GM19468 (cell line): ENCODE results near the gene MYMK.

ENCODE experiments used
- ATAC-seq: cut with Tn5 transposase; IDR thresholded peaks from one replicate; pipeline ENCODE4 v1.9.1; 2021; ENCODE audit warnings: mild to moderate bottlenecking, moderate library complexity, moderate number of reproducible peaks; ENCODE audit not compliant: unreplicated experiment; ENCODE audit errors: extremely low read depth

The MYMK gene

GRCh38 chr9:133536080-133536479, 11.3 kb upstream of the MYMK start:
- ATAC-seq, result no peak

DNA sequence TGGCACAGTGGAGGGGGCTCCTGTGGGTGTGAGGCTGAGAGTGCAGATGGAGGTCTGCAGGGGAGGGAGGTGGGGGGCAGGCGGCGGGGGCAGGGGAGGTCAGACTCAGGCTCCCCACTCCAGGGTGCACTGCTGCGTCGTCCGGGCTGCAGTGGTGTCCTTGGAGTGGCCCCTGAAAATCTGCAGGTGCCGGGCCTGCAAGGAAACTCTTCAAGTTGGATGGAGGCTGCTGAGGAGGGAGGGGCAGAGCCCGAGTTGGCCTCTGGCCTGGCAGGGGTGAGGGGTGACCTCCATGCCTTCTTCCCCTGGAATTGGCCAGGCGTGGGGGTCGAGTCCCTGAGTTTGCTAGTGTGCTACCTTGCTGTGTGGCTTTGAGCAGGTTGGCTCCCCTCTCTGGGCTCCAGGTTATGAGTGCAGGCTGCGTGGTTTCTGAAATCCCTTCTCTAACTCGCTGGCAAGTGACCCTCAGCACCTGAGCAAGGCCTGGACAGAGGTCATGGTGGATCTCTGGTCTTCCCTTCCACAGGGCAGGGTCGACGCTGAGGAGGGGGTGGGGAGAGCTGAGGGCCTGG, 10.6 kb upstream of the MYMK start:
- ATAC-seq, result no peak

GRCh38 chr9:133534346-133535291, 9.9 kb upstream of the MYMK start, which contains the start of gene ADAMTSL2:
ADAMTSL2 (plus strand) TSS chr9:133534704; CDS start chr9:133536713, 2,009 bp downstream.
- ATAC-seq, result no peak

GRCh38 chr9:133533857-133534256, 9.1 kb upstream of the MYMK start:
- no peak for ATAC-seq

- no peak for ATAC-seq
These were observed 8.3 kb upstream of the MYMK start for GRCh38 chr9:133532937-133533668.

DNA sequence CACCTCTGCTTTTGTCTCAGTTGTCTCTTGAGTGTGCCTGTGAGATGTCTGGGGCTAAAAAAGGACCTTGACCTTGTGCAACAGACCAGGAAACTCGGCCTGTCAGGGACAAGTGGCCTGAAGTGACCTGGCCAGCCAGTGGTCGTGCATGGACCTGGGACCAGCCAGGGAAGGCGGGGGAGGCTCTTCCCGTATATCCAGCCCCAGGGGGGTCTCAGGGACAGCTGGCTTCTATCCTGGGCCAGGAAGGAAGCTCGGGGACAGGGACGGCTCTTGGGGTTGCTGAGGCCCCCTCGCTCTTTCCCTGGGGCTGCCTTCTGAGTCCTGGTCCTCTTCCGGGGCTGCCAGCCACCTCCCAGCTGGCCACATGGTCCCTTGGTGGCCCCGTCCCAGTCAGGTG, 6.5 kb upstream of the MYMK start:
- no peak for ATAC-seq

GRCh38 chr9:133529874-133530273, 5.1 kb upstream of the MYMK start:
- ATAC-seq, result no peak

DNA sequence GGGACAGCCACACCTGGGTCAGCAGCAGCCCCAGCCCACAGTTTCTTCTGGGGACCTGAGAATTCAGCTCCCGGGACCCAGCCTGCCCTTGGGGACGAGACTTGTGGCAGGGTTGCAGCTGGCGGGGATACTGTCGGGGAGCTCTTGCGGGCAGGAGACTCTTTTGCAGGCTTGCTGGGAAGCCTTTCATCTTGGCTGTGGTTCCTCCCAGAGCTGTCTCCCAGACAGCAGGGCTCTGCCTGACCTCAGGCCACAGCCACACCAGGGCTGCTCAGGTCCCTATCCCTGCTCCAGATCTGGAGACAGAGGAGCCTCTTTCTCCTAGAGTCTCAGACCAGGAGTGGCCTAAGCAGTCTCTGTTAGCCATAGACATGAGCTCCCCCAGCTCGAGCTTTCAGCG, 4.7 kb upstream of the MYMK start:
- ATAC-seq, result no peak

- no peak for ATAC-seq
These were observed 4.1 kb upstream of the MYMK start for GRCh38 chr9:133528876-133529241.

- ATAC-seq, result no peak
These were observed 3.5 kb upstream of the MYMK start for GRCh38 chr9:133528001-133528875.

GRCh38 chr9:133527444-133527920, 2.7 kb upstream of the MYMK start:
- no peak for ATAC-seq

GRCh38 chr9:133526721-133527321, 2.1 kb upstream of the MYMK start:
- ATAC-seq, result no peak

GRCh38 chr9:133525677-133526076, 918 bp upstream of the MYMK start:
- no peak for ATAC-seq

DNA sequence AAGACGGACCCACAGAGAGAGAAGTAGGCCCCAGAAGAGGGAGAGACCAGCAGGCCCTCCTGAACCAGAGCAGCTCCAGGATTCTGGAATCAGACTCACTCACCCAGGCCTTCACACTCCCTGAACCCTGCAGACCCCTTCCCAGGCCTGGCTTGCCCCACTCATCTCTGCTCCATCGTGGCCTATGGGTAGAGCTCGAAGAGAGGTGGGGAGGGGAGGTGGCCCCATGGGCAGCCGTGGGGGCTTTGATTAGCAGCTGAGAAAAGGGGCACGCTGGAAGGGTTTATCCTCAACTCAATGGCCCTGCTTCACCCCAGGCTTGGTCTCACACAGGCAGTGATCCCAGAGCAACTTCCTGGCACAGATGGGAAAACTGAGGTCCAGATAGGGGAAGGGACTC, 613 bp downstream of the MYMK start:
- ATAC-seq, result no peak

GRCh38 chr9:133523106-133523505, 1.7 kb downstream of the MYMK start:
- ATAC-seq, result no peak

- no peak for ATAC-seq
These were observed 2.5 kb downstream of the MYMK start for GRCh38 chr9:133522073-133522910.

- no peak for ATAC-seq
These were observed 3.4 kb downstream of the MYMK start for GRCh38 chr9:133521122-133522072.
